Naive B cell (primary cell): Measurements from ENCODE around the gene EML5. TPM values are rescaled to one million over a fixed set of nuclear protein-coding genes. Genes with fewer than 3 reads are reported as not detected.

Source experiments
- polyA plus RNA-seq, 6 donors: library from polyadenylated mRNA; unstranded; fragments of 300-500 nt; fragmentation: Illumina TruSeq; gene quantifications; one replicate each; pipeline ENCODE4 v1.2.3, GENCODE V29; 2021; ENCODE audit warnings: low read depth in 6 of 6

EML5 gene
- polyA plus RNA-seq, 6 donors from 2014 or later, result 0.31 to 1.3 (median 0.84) TPM

Other genes with a start within 250 kb of the EML5 start
- not detected for gene PTPN21, start 237.9 kb downstream of the EML5 start, polyA plus RNA-seq
- gene ZC3H14, start 229.9 kb downstream of the EML5 start, polyA plus RNA-seq, result 10 to 100 TPM; 31.9 to 52.2 (median 42.4) TPM
- 1 to 10 TPM in 3 of 6 donors, under 1 TPM in 2, not detected in 1; 0.29 to 3.2 (median 1.3) TPM for gene TTC8, start 31.7 kb upstream of the EML5 start, polyA plus RNA-seq